ENCODE measurements around the gene ABCG1.

GRCh38 chr21:42301371-42302075 is 82.6 kb downstream of the ABCG1 start:
- TF ChIP-seq POLR2A (IDR thresholded peaks at IDR 0.05), result no peak
- no peak for TF ChIP-seq CTCF (IDR thresholded peaks at IDR 0.05)
- TF ChIP-seq EP300 (IDR thresholded peaks at IDR 0.05), result no peak
- no peak for TF ChIP-seq POLR2AphosphoS5 (IDR thresholded peaks at IDR 0.05)

Measured in suprapubic skin (tissue), 4 donors.